GM12872 (cell line): ENCODE results near the gene DGLUCY.

Source experiments
- TF ChIP-seq, protein P1 (sequence below): IDR thresholded peaks from 3 replicates; pipeline ENCODE4 v1.5.1; 2011; ENCODE audit warnings: low read depth, mild to moderate bottlenecking, low read length, moderate library complexity; ENCODE audit not compliant: insufficient read depth

The DGLUCY gene

DNA sequence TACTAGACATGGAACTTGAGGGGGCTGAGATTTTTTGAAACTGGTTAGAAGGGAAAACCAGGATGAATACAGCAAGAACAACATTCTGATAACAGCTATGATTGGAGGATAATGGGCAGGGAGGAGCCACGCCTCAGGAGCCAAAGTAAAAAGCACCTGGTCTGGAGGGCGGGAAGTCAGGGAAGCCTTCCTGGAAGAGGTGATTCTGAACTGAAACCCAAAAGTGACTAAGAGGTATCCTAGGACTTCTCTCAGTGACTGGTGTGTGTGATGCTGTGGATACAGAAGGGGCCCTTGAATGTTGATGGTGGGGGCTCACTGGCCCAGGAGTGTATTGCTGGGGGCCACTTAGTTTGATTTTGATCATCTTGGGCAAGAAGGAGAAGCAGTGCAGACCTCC is 149.5 kb downstream of the DGLUCY start:
- TF ChIP-seq, protein P1, sequence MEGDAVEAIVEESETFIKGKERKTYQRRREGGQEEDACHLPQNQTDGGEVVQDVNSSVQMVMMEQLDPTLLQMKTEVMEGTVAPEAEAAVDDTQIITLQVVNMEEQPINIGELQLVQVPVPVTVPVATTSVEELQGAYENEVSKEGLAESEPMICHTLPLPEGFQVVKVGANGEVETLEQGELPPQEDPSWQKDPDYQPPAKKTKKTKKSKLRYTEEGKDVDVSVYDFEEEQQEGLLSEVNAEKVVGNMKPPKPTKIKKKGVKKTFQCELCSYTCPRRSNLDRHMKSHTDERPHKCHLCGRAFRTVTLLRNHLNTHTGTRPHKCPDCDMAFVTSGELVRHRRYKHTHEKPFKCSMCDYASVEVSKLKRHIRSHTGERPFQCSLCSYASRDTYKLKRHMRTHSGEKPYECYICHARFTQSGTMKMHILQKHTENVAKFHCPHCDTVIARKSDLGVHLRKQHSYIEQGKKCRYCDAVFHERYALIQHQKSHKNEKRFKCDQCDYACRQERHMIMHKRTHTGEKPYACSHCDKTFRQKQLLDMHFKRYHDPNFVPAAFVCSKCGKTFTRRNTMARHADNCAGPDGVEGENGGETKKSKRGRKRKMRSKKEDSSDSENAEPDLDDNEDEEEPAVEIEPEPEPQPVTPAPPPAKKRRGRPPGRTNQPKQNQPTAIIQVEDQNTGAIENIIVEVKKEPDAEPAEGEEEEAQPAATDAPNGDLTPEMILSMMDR, result no peak

GRCh38 chr14:91264151-91265150 is 150.6 kb downstream of the DGLUCY start:
- TF ChIP-seq, protein P1, result no peak

DNA sequence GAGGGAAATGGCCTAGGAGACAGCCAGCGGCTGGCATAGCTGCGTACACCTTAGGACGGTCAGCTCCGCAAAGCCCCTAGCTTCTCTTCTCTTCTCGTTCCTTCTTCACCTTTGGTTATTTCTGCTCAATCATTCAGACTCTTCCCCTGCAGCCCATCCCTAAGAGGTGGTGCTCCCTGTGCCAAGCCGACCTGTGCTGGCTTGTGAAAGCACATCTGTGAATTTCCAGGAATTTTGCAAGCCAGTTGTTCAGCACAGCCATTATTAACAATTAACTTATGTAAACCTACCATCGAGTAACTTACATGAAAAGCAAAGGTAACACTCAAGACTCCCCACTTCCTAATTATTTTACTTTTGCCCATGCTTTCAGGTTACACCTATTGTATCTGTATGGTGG is 151.5 kb downstream of the DGLUCY start:
- TF ChIP-seq, protein P1, result no peak

- TF ChIP-seq, protein P1, result no peak
Measured at GRCh38 chr14:91267965-91268437, 154.1 kb downstream of the DGLUCY start.

- TF ChIP-seq, protein P1, result no peak
Measured at GRCh38 chr14:91269076-91269991, 155.5 kb downstream of the DGLUCY start.

- TF ChIP-seq, protein P1, result no peak
Measured at GRCh38 chr14:91270188-91270587, 156.3 kb downstream of the DGLUCY start.

DNA sequence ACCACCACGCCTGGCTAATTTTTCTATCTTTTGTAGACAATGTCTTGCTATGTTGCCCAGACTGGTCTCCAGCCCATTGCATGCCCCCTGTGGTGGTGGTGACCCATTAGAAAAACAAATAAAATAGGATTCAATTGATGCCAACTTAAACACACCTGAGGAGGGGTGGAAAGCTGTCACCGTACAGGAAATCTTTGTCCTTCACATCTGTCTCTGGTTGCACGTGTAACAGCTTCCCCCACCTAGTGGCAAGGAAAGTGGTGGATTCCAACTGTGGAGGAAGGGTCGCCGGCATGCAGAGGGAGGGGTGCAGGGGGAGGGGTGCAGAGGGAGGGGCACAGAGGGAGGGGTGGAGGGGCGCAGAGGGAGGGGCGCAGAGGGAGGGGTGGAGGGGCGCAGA is 156.7 kb downstream of the DGLUCY start:
- TF ChIP-seq, protein P1, result no peak
